GM19468 (cell line): Measurements from ENCODE around the gene TMEM63A.
"Not testable (repeated sequence)": the region's sequence is repeated elsewhere in the genome, so short reads cannot be mapped to it uniquely, and the experiment has no call there.

Experiments
- ATAC-seq: cut with Tn5 transposase; IDR thresholded peaks from one replicate; pipeline ENCODE4 v1.9.1; 2021; ENCODE audit warnings: mild to moderate bottlenecking, moderate library complexity, moderate number of reproducible peaks; ENCODE audit not compliant: unreplicated experiment; ENCODE audit errors: extremely low read depth

The TMEM63A gene

GRCh38 chr1:225825607-225826007, 56.6 kb downstream of the TMEM63A start:
- ATAC-seq = no peak

DNA sequence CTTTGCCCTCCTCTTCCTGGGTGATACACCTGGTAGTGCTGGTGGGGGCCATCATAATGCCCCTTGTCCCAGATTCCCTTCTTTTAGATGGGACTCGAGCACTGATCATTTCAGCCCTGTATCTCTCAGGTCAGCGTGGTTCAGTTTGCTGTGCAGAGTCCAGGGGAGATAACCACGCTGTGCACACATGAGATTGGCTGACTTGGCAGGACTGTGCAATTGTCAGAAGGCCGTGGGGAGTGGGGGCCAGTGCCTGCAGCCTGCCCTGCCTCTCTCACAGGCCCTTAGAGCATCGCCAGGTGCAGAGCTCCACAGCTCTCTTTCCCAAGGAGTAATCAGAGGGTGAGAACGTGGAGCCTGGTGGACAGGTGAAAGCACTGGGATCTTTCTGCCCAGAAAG, 57.1 kb downstream of the TMEM63A start:
- no peak for ATAC-seq

DNA sequence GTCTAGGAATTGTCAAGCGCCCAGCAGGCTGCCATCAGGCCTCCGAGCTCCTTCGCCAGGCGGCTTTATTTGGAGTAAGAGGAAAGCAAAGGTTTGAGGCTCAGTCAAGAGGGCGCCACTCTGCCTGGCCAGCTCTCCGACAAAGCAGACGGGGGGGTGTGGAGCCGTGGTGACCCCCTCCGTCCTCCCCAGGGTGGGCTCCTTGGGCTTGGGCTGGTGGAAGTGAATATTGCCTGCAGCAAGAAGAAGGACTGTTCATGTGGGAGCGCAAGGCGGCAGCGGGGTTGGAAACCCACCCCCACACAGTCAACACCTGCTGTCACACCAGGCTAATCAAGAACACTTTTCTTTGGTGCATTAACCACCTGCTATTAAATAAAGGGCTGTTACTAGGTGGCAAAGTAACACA, 57.6 kb downstream of the TMEM63A start:
- ATAC-seq = no peak

DNA sequence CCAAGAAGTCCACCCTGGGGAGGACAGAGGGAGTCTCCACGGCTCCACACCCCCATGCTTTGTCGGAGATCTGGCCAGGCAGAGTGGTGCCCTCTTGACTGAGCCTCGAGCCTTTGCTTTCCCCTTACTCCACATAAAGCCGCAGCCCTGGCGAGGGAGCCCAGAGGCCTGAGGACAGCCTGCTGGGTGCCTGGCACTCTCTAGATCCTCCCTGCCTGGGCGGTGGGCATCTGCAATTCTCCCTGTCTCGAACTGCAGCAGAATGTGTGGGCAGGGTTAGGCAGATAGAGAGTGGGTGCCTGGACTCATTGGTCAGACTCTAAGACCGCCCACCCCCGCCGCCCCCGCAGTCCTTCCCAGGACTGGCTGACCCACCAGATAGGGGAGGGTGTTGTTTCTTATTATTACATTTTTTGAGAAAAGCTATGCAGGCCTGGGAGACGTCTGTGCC, 58.3 kb downstream of the TMEM63A start:
- ATAC-seq = no peak

DNA sequence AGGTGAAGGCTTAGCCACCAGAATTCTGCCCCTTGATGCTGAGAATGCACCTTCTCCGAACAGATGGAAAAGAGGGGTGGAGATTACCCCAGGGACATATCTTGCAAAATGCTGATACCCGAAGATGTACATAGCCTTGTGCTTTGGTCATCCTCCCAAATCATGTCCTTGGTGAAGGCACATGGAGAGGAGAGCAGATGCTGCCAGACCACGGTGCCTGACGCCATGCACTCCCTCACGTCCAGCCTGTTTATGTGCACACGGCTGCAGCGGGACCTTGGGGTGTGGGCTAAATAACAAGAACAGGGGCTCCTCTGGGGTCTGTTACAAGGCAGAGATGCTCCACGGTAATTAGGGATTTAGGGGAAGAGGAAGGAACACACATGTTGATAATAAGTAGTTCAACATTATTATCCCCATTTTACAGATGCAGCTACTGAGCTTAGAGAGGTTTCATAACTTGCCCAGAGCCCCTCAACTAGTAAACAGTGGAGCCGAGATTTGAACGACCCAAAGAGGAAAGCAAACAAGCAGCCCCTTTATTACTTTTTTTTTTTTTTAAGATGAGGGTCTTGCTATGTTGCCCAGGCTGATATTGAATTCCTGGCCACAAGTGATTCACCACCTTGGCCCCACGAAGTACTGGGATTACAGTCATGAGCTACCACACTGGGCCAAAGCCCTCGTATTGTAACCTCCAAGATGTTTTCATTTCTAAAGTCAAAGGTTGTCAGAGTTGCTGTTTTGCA, 59.4 kb downstream of the TMEM63A start:
- ATAC-seq = no peak

DNA sequence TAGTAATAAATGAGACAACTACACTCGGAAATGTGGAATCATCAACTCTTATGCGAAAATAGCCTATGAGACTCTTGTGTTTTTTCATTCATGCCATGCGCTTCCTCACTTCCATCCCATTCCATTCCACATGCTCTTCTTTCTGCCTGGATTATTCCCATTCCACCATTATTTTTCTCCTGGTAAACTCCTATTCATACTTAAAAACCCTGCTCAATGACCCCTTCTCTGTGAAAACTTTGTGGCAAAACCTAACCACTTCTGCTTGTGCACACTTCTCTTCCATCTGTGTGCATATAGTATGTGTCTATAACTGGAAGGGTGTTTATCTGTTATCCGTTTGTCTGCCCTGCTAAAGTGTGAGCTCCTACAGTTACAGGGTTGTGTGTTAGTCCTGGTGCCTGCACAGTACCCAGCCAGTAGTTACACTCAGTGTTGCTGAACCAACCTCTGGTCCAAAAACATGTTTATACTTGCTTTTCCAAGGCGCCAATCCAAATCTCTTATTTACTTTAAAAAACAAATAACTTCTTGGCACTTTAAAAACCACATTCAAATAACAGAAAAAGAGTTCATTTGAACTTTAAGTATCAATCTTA, 61.6 kb downstream of the TMEM63A start:
- no peak for ATAC-seq

DNA sequence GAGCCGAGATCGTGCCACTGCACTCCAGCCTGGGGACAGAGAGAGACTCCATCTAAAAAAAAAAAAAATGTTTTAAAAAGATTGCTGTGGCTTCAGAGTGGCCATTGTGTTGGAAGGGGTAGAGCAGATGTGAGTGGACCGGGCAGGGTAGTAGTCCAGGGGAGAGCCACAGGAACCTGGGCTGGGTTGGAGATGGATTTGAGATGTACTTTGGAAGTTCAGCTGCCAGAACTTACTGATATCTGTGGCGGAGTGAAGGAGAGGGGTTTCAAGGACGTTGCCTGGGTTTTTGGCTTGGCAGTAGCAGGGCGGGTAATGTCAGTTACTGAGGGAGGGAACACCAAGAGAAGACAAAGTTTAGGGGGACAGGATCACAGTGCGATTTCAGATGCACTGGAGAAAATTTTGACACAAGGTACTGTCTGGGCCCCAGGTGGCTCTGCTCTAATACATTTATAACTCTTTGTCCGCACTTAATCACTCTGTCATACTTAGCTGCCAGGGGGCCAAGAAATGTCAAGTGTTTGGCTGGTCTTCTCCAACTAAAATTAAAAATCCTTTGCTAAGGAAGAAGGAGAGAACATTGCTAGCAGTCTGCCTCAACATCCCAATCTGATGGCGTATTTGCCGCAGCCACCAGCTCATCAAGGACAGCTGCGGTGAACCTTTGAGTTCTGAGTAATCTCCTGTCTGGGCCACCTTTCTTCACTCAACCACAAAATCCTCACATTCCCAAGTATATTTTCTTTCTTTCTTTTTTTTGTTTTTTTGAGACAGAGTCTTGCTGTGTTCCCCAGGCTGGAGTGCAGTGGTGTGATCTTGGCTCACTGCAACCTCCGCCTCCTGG, 62.6 kb downstream of the TMEM63A start:
- ATAC-seq = no peak

DNA sequence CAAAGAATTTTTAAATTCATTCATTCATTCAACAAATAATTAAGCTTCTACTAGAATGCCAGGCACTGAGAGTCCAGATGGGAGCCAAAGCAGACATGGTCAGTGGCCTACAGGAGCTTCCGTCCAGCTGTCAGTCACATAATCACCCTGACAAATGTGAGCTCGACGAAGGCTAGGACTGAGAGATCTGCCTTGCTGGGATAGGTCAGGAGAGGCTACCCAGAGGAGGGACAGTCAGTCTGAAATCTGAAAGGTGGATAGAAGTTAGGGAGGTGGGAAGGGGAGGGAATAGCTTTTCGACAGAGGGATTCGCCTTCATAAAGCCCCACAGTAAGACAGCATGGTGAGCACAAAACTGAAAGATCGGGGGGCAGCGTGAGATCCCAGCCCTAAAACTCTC, 64.0 kb downstream of the TMEM63A start:
- ATAC-seq = no peak

DNA sequence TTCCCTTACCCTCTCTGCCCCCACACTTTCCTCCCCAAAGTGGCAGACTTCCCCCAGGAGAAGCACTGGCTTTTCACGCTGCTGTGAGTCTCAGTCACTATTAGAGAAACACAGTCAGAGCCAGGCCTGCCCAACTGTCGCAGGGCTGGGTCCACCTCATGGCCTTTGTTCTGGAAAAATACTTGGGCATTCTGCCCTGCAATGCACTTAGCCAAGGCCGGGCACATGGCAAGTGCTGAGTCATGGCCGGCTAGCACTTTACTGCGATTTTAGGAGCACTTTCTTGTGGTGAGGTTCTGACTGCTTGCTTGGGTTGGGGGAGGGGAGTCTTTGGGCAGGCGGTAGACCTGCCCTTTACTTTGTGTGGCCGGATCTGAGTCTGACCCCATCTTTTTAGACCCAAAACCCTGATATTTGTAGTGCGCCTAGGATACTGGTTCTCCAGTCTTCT, 64.5 kb downstream of the TMEM63A start:
- ATAC-seq = no peak

DNA sequence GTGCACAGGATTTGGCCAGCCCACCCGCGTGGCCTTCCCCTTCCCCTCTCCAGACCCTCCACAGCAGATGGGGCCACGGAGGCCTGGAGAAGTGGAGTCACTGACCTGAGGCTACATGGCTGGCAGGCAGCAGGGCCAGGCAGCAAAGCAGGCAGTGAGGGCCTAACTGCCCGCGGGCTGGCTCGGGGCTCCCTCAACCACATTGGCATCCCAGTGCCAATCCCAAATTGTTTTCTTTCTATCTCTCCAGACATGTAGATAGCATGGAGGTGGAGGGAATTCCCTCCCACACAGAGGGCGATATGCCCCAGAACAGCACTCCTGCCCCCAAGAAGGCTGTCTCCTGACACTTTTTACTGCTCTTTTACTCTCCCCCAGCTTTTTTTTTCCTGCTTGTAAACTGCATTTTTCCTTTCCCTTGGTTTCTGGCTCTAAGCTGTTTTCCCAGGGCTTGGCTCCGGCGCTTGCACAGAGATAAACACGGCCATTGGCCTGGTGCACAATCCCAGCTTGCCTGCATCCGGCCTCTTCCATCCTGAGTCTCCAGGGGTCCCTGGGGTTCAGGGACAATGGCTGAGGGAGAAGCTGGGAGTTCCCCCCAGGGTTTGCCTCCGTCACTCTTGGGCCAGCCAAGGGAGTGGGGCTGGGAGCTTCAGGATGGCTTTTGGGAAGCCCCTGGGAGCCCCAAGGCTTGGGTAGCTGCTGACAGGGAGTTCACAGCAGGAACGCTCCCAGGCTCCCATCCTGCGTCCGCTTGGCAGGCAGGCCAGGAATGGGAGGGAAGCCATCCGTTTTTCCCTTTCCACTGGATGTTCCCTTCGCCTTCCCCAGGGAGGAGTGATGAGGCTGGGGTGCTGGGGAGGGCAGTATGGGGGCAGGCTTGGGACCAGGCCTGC, 65.3 kb downstream of the TMEM63A start:
- ATAC-seq = no peak

- ATAC-seq = no peak
Measured at GRCh38 chr1:225815526-225816178, 66.5 kb downstream of the TMEM63A start.

GRCh38 chr1:225815090-225815489, 67.1 kb downstream of the TMEM63A start:
- ATAC-seq = not testable (repeated sequence)

DNA sequence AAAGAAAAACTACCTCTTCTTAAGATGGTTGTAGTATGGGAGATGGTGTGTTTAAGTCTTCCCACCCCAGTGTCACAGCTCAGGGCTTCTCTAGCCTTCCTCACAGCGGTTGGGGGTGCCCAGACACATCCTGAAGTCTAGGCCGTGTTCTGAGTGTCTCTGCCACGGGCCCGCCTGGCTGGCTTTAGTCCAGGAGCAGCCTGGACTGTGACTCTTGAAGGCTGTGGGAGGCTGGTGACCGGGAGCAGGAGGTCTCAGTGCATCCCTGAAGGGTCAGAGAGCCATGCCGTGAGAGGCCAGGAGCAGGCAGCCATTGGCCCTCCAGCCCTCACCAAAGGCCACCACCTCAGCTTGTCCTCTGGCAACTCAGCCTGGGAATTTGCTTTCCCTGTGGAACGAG, 67.8 kb downstream of the TMEM63A start:
- no peak for ATAC-seq

DNA sequence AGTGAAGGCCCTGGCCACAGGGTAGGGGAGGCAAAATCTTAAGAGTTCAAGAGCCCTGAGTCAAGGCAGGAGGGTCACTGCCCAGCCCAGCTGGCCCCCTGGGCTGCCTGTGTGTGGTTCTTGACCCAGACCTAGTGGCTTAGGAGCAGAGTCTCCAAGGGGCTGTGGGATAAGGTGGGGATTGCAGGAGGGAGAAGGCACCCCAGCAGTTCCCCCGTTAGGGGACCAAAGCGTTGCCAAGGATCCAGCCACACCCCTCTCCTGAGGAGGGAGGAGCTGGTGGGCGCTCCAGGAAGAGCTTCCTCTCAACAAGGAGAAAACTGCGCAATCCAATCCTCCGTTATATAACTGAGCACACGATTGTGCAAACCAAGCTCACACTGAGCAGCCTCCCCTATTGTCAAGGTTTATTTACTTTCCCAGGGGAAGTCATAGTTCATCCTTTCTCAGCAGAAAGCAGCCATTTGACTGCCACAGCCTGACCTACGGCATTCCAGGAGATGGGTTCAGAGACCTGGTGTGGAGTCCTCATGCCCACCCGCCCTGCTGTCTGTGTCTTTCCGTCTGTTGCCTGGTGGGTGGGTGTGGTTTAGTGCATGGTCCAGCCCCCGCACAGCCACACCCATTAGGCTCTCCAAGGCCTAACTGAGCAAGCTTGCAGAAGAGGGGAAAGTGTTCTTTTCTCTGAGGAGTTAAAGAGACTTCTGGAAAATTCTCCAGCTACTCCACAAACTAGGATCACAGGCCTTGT, 68.8 kb downstream of the TMEM63A start:
- no peak for ATAC-seq

DNA sequence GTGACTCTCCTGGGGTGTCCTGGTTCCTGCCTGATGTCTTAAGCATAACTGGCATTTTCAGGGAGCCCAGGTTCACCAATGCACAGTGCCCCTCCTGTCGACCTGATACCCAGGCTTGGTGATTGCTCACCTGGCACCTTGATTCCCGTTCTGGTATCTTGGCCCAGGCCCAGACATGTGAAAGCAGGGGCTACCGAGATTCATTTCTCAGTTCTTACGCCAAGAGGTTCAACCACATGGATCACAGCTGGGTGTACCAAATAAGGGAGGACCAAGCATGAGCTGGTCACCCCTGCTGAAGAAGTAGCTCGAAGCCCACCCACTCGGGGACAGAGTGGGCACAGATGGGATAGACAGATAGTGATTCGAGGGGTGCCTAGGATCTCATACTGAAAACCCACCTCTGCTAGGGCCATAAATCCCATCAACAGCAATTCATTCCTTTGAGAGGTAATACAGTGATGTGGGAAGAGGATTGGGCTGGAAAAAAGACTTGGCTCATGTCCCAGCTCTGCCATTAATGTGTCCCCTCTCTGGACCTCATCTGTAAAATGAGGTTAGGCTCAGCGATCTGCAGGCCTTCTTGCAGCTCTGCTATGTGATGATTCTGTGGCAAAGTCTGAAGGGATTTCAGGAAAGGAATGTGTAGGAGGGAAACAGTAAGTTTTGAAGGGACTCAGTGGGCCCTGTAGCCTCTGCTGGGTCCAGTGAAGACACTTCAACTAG, 69.5 kb downstream of the TMEM63A start:
- ATAC-seq = no peak

DNA sequence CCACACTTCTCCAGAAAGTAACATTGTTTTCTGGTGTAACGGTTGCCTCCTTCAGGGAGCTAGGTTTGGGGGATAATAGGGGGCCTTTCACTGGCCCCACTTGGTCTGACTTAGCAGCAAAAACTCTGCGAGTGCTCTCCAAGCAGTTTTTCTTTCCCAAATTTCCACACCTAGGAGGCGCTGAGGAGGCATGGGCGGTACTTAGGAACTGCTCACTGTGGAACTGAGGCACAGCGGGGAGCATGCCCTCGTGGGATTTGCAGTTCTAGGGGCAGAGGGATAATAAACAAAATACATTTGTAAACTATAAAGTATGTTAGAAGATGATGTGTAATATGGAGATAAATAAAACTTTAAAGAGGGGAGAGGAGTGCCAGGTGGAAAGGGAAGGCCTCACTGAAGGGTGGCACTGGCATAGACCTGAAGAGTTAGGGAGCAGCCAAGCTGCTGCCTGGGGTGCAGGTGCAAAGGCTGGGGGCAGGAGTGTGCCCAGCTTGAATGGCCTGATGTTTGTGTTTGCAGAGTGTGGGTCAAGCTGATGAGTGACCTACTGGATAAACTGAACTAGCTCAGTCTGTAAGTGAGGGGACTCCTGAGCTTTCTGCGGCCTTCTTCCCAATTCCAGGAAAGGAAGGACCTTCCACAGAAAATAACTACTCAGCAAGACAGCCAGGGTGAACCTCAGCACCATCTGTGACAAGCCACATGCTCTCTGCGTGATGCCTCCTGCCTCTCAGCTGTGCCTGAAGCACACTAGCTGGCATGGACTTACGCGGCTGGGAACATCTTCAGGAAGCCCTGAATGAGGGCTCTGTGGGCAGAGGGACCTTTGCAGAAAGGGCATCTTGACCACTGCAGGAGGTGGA, 70.3 kb downstream of the TMEM63A start:
- ATAC-seq = no peak
